GM23248 (cell line): ENCODE measurements around the gene COX6B2.

ENCODE experiments used
- EZH2 ChIP-seq: fragments of 200-600 bp; sonication (generic); IDR thresholded peaks from 2 replicates; pipeline ENCODE4 v1.6.1; 2018; ENCODE audit warnings: antibody characterized with exemption, mild to moderate bottlenecking; ENCODE audit not compliant: insufficient read depth, poor library complexity, severe bottlenecking
- EZH2phosphoT487 ChIP-seq: fragments of 200-600 bp; sonication (generic); IDR thresholded peaks from 2 replicates; pipeline ENCODE4 v1.6.1; 2018; ENCODE audit warnings: antibody characterized with exemption, moderate library complexity, mild to moderate bottlenecking, low read depth; ENCODE audit not compliant: insufficient read depth

DNA sequence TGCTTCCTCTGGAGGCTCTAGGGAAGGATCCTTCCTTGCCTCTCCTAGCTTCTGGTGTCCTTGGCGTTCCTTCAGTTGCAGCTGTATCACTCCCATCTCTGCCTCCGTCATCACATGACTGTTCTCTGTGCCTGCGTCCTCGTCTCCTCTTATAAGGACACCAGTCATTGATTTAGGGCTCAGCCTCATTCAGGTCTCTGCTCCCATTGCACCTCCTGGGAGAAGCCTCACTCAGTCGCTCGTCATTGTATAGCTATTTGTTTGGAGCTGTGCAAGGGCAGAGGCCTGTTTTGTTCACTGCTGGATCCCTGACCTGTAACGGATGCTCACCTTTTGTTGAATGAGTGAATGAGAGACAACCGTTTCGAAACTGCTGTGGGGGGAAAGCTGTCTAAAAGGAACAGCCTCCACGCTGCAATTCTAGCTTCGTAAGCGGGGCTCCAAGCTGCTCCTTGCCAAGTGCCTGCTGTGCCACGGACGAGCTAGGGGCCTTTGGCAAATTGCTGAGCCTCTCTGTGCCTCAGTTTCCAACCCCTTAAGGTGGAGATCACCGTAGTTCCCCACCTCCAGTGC is 53.5 kb downstream of the COX6B2 start:
- no peak for TF ChIP-seq EZH2phosphoT487
- no peak for TF ChIP-seq EZH2
